NT2/D1 (cell line): ENCODE results near the gene HSP90AB1.

Experiments
- DNase-seq: peaks from one replicate; pipeline ENCODE4 v3.0.0-alpha.2; 2011; ENCODE audit warnings: low read depth, low spot score
- H3K27me3 ChIP-seq: 2 replicates; pipeline ENCODE4 v1.6.0; 2011; ENCODE audit warnings: mild to moderate bottlenecking; ENCODE audit not compliant: insufficient read length, insufficient read depth
- H3K36me3 ChIP-seq: 2 replicates; pipeline ENCODE4 v1.6.1; 2011; ENCODE audit warnings: mild to moderate bottlenecking, low read length, mixed read lengths; ENCODE audit not compliant: insufficient read depth, insufficient read length
- H3K4me1 ChIP-seq: 2 replicates; pipeline ENCODE4 v1.5.1; 2011; ENCODE audit not compliant: insufficient read depth, insufficient read length
- H3K4me3 ChIP-seq: 2 replicates; pipeline ENCODE4 v1.5.1; 2011; ENCODE audit warnings: low read depth; ENCODE audit not compliant: insufficient read length
- H3K9ac ChIP-seq: 2 replicates; pipeline ENCODE4 v1.6.0; 2011; ENCODE audit warnings: low read depth; ENCODE audit not compliant: insufficient read length
- H3K9me3 ChIP-seq: 2 replicates; pipeline ENCODE4 v1.5.1; 2011; ENCODE audit warnings: mild to moderate bottlenecking, low read length; ENCODE audit not compliant: insufficient read depth
- SUZ12 ChIP-seq: IDR thresholded peaks from 2 replicates; pipeline ENCODE4 v1.6.1; 2011; ENCODE audit not compliant: insufficient read length, insufficient read depth; ENCODE audit errors: extremely low read depth
- YY1 ChIP-seq: IDR thresholded peaks from 2 replicates; pipeline ENCODE4 v1.6.1; 2011; ENCODE audit not compliant: insufficient read length, insufficient read depth
- ZNF274 ChIP-seq: IDR thresholded peaks from 2 replicates; pipeline ENCODE4 v1.6.1; 2011; ENCODE audit warnings: mild to moderate bottlenecking, low read depth, low read length

Gene HSP90AB1

DNA sequence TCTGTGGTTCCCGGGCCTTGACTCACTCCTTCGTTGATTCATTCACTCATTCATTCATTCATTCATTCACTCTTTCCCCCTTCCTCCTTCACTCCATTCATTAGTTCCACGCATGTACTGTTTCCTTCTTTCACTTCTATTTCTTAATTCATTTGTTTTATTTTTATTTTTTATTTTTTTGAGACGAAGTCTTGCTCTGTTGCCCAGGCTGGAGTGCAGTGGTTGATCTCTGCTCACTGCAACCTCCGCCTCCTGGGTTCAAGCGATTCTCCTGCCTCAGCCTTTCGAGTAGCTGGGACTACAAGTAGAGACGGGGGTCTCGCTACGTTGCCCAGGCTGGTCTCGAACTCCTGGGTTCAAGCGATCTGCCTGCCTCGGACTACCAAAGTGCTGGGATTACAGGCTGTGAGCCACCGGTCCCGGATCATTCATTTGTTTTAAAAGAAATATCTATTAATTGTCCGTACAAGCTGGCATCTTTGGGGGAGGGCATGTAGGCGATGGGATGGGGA is 18.9 kb downstream of the HSP90AB1 start:
- TF ChIP-seq ZNF274: no peak
- TF ChIP-seq YY1: no peak
- TF ChIP-seq SUZ12: no peak
- Histone ChIP-seq H3K4me3 (no peak overlapping the region), H3K36me3 (peaks cover 21% of the 10 kb centered on the region), H3K4me1 (peaks cover 27% of the 10 kb centered on the region), H3K9ac (no peak overlapping the region), H3K27me3 (peaks cover 27% of the 10 kb centered on the region), H3K9me3 (no peaks in the 10 kb centered on the region)
- DNase-seq: no peak

- Histone ChIP-seq H3K27me3 (peaks cover 27% of the 10 kb centered on the region), H3K9ac (no peak overlapping the region), H3K36me3 (peaks cover 15% of the 10 kb centered on the region), H3K9me3 (no peaks in the 10 kb centered on the region), H3K4me1 (peaks cover 27% of the 10 kb centered on the region), H3K4me3 (no peak overlapping the region)
- DNase-seq: no peak
- TF ChIP-seq YY1 (no peak), ZNF274 (no peak), SUZ12 (no peak)
Observed at GRCh38 chr6:44266347-44266746, 19.4 kb downstream of the HSP90AB1 start.

GRCh38 chr6:44267252-44267651 is 20.4 kb downstream of the HSP90AB1 start:
- no peaks in the 10 kb centered on the region for H3K9me3 ChIP-seq
- H3K27me3 ChIP-seq: peaks cover 27% of the 10 kb centered on the region
- H3K36me3 ChIP-seq: peaks cover 6% of the 10 kb centered on the region
- DNase-seq: no peak
- H3K4me3 ChIP-seq: no peak overlapping the region
- no peak overlapping the region for H3K9ac ChIP-seq
- TF ChIP-seq YY1 (no peak), ZNF274 (no peak), SUZ12 (no peak)
- H3K4me1 ChIP-seq: peaks cover 25% of the 10 kb centered on the region

DNA sequence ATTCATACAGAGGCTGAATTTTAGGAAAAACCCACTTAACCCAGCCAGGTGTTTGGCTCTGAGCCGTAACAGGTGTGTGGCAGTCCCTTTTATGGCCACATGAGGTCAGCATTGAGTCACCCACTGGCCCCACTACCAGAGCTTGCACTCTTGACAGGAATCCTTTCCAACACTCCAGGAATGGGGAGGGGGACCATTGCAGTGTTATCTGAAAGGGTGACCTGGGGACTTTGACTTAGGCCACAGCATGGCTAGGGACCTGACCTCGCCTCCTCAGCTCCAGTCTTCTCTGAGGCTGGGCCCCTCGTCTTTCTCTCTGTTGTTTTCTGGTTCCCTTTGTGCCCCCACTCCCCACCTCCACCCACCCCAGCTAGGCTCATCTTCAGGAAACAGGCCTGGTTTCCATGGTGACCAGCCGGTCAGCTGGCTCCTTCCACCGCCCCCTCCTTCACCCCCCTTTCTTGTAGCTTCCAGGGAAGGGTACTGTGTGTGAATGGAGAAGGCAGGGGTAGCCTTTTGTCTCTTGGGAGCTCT is 21.3 kb downstream of the HSP90AB1 start:
- peak; percentile 64 for DNase-seq
- H3K4me3 ChIP-seq: no peak overlapping the region
- no peaks in the 10 kb centered on the region for H3K9me3 ChIP-seq
- no peak overlapping the region for H3K9ac ChIP-seq
- H3K36me3 ChIP-seq: no peaks in the 10 kb centered on the region
- H3K27me3 ChIP-seq: peaks cover 27% of the 10 kb centered on the region
- TF ChIP-seq ZNF274: no peak
- TF ChIP-seq SUZ12: no peak
- TF ChIP-seq YY1: no peak
- H3K4me1 ChIP-seq: peaks cover 18% of the 10 kb centered on the region

GRCh38 chr6:44269178-44269920 is 22.4 kb downstream of the HSP90AB1 start:
- Histone ChIP-seq H3K36me3 (no peaks in the 10 kb centered on the region), H3K27me3 (peaks cover 27% of the 10 kb centered on the region), H3K4me1 (peaks cover 8% of the 10 kb centered on the region), H3K9ac (peak overlapping the region; percentile 21), H3K4me3 (no peak overlapping the region), H3K9me3 (no peaks in the 10 kb centered on the region)
- no peak for DNase-seq
- no peak for TF ChIP-seq YY1

DNA sequence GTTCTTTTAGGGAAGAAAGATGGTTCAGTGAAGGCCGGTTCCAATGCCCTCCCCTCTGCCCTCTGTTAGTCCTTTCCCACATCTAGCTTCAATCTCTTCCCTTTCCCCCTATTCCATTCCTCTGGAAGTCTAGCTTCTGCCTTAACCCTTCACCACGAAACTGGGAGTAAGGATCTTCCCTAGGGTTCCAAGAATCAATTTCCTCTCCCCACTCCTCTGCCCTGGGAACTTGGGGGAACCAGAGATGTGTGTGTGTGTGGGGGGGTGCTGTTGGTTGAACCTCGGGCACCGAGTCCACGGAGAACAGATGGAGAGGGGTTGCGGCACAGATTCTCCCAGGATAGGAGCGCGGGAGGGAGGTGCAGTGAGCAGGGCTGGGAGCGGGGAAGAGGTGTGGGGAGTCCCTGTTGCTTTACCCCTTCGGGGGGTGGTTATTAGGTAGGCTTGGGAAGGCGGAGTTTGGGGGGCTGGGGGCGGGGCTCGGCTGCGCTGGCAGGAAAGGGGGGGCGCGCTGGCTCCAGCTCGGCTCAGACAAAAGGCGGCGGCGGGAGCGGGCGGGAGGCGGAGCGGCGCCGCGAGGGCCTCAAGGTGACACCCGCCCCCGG is 23.1 kb downstream of the HSP90AB1 start, which contains the start of gene TMEM151B:
TMEM151B (plus strand) TSS at position 530 of the 605 bp plus-strand sequence. CDS start 293 bp downstream, outside the sequence.
- Histone ChIP-seq H3K9ac (peak within 1 kb of the TSS; percentile 21), H3K36me3 (no peaks in the 10 kb centered on the region), H3K4me3 (peak within 1 kb of the TSS; percentile 18), H3K9me3 (no peaks in the 10 kb centered on the region), H3K27me3 (peaks cover 27% of the 10 kb centered on the region), H3K4me1 (peaks cover 7% of the 10 kb centered on the region)
- DNase-seq: no peak
- no peak for TF ChIP-seq YY1
- no peak for TF ChIP-seq SUZ12
- no peak for TF ChIP-seq ZNF274

DNA sequence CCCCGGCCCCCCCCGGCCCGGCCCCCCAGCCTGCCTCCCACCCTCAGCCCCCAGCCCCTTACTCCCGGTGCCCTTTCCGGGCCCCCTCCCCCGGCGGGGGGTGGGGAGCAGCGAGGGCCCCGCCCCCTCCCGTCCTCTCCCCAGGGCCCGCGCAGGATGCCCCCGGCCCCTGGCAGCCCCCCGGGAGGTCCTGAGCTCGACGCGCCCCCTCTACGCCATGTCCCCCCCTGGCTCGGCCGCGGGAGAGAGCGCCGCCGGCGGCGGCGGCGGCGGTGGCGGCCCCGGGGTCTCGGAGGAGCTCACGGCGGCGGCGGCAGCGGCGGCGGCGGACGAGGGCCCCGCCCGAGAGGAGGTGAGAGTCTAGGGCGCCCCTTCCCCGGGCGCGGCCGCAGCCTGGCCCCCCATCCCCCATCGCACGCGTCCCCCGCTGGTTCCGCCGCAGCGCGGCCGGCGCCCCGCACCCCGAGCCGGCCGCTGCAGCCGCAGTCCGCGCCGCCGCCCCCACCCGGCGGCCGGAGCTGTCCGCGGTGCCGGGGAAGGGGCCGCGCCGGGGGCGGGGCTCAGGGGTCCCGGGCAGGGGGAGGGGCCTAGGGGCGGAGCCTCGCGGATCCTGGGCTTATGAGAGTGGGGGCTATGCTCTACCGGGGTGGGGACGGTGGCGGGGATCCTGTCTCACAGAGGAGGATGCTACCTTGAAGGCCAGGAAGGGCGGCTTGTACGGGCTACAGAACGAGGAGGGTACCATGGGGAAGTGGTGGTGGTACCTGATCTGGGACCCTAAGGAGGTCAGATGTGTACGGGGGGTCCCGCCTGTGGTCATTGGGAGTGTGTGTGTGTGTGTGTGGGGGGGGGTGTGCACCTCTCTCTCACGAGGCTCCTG is 23.9 kb downstream of the HSP90AB1 start:
- H3K9me3 ChIP-seq: no peaks in the 10 kb centered on the region
- TF ChIP-seq YY1 (no peak), ZNF274 (no peak), SUZ12 (no peak)
- no peak for DNase-seq
- no peaks in the 10 kb centered on the region for H3K36me3 ChIP-seq
- H3K4me1 ChIP-seq: peaks cover 7% of the 10 kb centered on the region
- peak overlapping the region; percentile 11 for H3K4me3 ChIP-seq
- peak overlapping the region; percentile 4 for H3K9ac ChIP-seq
- H3K27me3 ChIP-seq: peaks cover 27% of the 10 kb centered on the region
